Measurements from ENCODE around the gene MGRN1. TPM values are rescaled to one million over a fixed set of nuclear protein-coding genes. Genes with fewer than 3 reads are reported as not detected.

MGRN1 gene
- total RNA-seq, 4 donors from 2014 or later: 37.5 to 59.1 (median 42.7) TPM

- no peaks in the 10 kb centered on the region for H3K9me3 ChIP-seq
Measured at GRCh38 chr16:4685776-4686496, 61.3 kb downstream of the MGRN1 start.

GRCh38 chr16:4686497-4687210, 62.0 kb downstream of the MGRN1 start:
- Histone ChIP-seq H3K27me3 (no peaks in the 10 kb centered on the region), H3K27ac (no peak overlapping the region), H3K9me3 (no peaks in the 10 kb centered on the region), H3K4me3 (no peak overlapping the region), H3K4me1 (no peaks in the 10 kb centered on the region), H3K36me3 (peaks cover 0 to 90% (median 12%) of the 10 kb centered on the region in 3 donors)
- DNase-seq (ENCODE audit: low spot score in 2 of 2): no peak
- TF ChIP-seq EP300 (IDR thresholded peaks at IDR 0.05) (no peak), POLR2A (IDR thresholded peaks at IDR 0.05) (no peak), CTCF (IDR thresholded peaks at IDR 0.05) (no peak)
- 86 to 92% methylated on average over 26 to 27 of the region's 27 CpGs for WGBS, 2 donors

More at GRCh38 chr16:4685776-4686496, 61.3 kb downstream of the MGRN1 start:
- no peak overlapping the region for H3K27ac ChIP-seq
- no peak overlapping the region for H3K4me3 ChIP-seq
- peaks cover 0 to 97% (median 12%) of the 10 kb centered on the region in 3 donors for H3K36me3 ChIP-seq
- DNase-seq (ENCODE audit: low spot score in 2 of 2): no peak
- H3K27me3 ChIP-seq: no peaks in the 10 kb centered on the region
- TF ChIP-seq EP300 (IDR thresholded peaks at IDR 0.05) (no peak), CTCF (IDR thresholded peaks at IDR 0.05) (no peak), POLR2A (IDR thresholded peaks at IDR 0.05) (no peak)
- WGBS, 2 donors: 92% methylated on average over 37 of the region's 38 CpGs
- H3K4me1 ChIP-seq: peaks cover 0 to 6% (median 0%) of the 10 kb centered on the region in 4 donors

- Histone ChIP-seq H3K27ac (no peak overlapping the region), H3K9me3 (no peaks in the 10 kb centered on the region), H3K4me1 (peaks cover 0 to 4% (median 1%) of the 10 kb centered on the region in 4 donors), H3K36me3 (peaks cover 0 to 83% (median 12%) of the 10 kb centered on the region in 3 donors), H3K27me3 (no peaks in the 10 kb centered on the region), H3K4me3 (no peak overlapping the region)
- 69 to 72% methylated on average over 8 of the region's 8 CpGs for WGBS, 2 donors
- DNase-seq (ENCODE audit: low spot score in 2 of 2): no peak
- TF ChIP-seq CTCF (IDR thresholded peaks at IDR 0.05): no peak
- TF ChIP-seq POLR2A (IDR thresholded peaks at IDR 0.05): no peak
- TF ChIP-seq EP300 (IDR thresholded peaks at IDR 0.05): no peak
Measured at GRCh38 chr16:4687416-4687815, 62.8 kb downstream of the MGRN1 start.

GRCh38 chr16:4687946-4688673, 63.5 kb downstream of the MGRN1 start:
- Histone ChIP-seq H3K4me3 (no peak overlapping the region), H3K4me1 (peaks cover 0 to 10% (median 5%) of the 10 kb centered on the region in 4 donors), H3K27ac (no peak overlapping the region), H3K36me3 (peaks cover 0 to 76% (median 12%) of the 10 kb centered on the region in 3 donors), H3K27me3 (no peaks in the 10 kb centered on the region), H3K9me3 (no peaks in the 10 kb centered on the region)
- WGBS, 2 donors: 80 to 90% methylated on average over 22 to 39 of the region's 39 CpGs
- TF ChIP-seq POLR2A (IDR thresholded peaks at IDR 0.05) (no peak), CTCF (IDR thresholded peaks at IDR 0.05) (no peak), EP300 (IDR thresholded peaks at IDR 0.05) (no peak)
- DNase-seq (ENCODE audit: low spot score in 2 of 2): no peak
